ENCODE data around the gene DUSP12. TPM values are rescaled to one million over a fixed set of nuclear protein-coding genes. Genes with fewer than 3 reads are reported as not detected.
"Not testable (repeated sequence)": the region's sequence is repeated elsewhere in the genome, so short reads cannot be mapped to it uniquely, and the experiment has no call there.

DUSP12 gene
- total and polyA plus RNA-seq, 7 donors: 4.4 to 15.3 (median 9.9) TPM

GRCh38 chr1:161721738-161722343 is 27.7 kb upstream of the DUSP12 start:
- ATAC-seq: no peak
- intact Hi-C loops (cut with DNase I): no loop called here
- no peak overlapping the region for H3K27ac ChIP-seq
- no peak for TF ChIP-seq CTCF (IDR thresholded peaks at IDR 0.05)
- no peak for DNase-seq
- no peaks in the 10 kb centered on the region for H3K36me3 ChIP-seq (ENCODE audit: insufficient read depth in 1 of 2, low read depth in 1 of 2)
- 60 to 73% (median 63%) methylated on average over 8 of the region's 8 CpGs for WGBS, 3 donors
- no peaks in the 10 kb centered on the region for H3K9me3 ChIP-seq
- H3K27me3 ChIP-seq (ENCODE audit: insufficient read depth in 3 of 3, low read length in 2 of 3): peaks cover 0 to 55% (median 2%) of the 10 kb centered on the region in 3 donors
- H3K4me1 ChIP-seq: no peaks in the 10 kb centered on the region
- H3K4me3 ChIP-seq: no peak overlapping the region

GRCh38 chr1:161722406-161722805 is 27.2 kb upstream of the DUSP12 start:
- Histone ChIP-seq H3K36me3 (ENCODE audit: insufficient read depth in 1 of 2, low read depth in 1 of 2) (no peaks in the 10 kb centered on the region), H3K27me3 (ENCODE audit: insufficient read depth in 3 of 3, low read length in 2 of 3) (peaks cover 0 to 53% (median 2%) of the 10 kb centered on the region in 3 donors), H3K27ac (no peak overlapping the region), H3K9me3 (no peaks in the 10 kb centered on the region), H3K4me1 (peaks cover 2% of the 10 kb centered on the region), H3K4me3 (no peak overlapping the region)
- DNase-seq (no peak), ATAC-seq (no peak)
- no peak for TF ChIP-seq CTCF (IDR thresholded peaks at IDR 0.05)
- WGBS, 3 donors: 97 to 100% (median 100%) methylated on average over 1 of the region's 1 CpG
- intact Hi-C loops (cut with DNase I): no loop called here

DNA sequence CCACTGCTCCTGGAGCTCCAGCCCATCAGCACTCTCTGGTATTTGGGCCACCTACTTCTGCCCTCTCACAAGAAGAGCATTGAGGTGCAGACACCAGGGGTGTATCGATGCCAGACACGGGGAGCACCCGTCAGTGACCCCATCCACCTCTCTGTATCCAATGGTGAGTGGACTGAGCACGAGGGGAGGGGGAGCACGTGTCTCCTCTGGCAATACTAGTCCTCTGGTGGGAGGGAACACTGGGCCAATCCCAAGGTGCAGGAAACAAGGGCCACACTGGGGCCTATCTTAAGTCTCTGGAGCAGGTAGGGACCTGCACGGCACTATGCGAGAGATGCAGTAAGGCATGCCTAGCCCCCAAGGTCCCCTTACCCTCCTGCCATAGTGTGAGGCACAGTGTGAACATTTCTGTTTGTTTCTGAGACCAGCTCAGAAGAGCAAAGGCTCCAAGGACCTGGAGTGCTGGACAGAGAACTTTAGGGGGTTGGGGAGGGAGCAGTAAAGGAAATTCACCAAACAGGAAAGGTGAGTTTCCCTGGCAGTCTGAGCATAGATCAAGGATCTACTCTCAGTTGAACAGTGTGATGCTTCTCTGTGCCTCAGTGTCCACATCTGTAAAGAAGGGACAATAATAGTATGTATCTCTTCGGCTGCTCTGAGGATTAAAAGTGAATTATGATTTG is 26.0 kb upstream of the DUSP12 start:
- TF ChIP-seq CTCF (IDR thresholded peaks at IDR 0.05): no peak
- ATAC-seq (no peak), DNase-seq (no peak)
- H3K4me3 ChIP-seq: no peak overlapping the region
- WGBS, 3 donors: 79 to 89% (median 86%) methylated on average over 8 of the region's 8 CpGs
- peaks cover 0 to 56% (median 2%) of the 10 kb centered on the region in 3 donors for H3K27me3 ChIP-seq (ENCODE audit: insufficient read depth in 3 of 3, low read length in 2 of 3)
- no peak overlapping the region for H3K27ac ChIP-seq
- intact Hi-C loops (cut with DNase I): no loop called here
- no peaks in the 10 kb centered on the region for H3K9me3 ChIP-seq
- H3K36me3 ChIP-seq (ENCODE audit: insufficient read depth in 1 of 2, low read depth in 1 of 2): no peaks in the 10 kb centered on the region
- H3K4me1 ChIP-seq: peaks cover 4% of the 10 kb centered on the region

DNA sequence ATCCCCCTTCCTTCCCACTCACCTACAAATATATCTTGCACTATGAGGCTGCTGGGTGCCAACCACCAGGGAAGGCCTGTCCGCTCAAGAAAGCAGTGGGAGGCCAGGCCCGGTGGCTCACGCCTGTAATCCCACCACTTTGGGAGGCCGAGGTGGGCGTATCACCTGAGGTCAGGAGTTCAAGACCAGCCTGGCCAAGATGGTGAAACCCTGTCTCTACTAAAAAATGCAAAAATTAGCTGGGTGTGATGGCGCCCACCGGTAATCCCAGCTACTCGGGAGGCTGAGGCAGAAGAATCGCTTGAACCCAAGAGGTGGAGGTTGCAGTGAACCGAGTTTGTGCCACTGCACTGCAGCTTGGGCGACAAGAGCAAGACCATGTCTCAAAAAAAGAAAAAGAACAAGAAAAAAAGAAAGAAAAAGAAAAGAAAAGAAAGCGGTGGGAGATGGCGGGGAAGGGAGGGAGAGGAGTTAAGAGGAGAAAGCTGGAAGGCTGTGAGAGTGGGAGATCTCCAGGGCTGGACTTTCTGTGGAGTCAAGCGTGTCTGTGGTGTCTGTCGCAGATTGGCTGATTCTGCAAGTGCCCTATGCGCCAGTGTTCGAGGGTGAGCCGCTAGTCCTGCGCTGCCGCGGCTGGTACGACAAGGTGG is 24.2 kb upstream of the DUSP12 start:
- Histone ChIP-seq H3K27me3 (ENCODE audit: insufficient read depth in 3 of 3, low read length in 2 of 3) (peaks cover 0 to 55% (median 2%) of the 10 kb centered on the region in 3 donors), H3K27ac (peak overlapping the region; percentile 68), H3K4me3 (peak overlapping the region; percentile 72)
- H3K4me1 ChIP-seq; ATAC-seq; H3K9me3 ChIP-seq; DNase-seq; H3K36me3 ChIP-seq (ENCODE audit: insufficient read depth in 1 of 2, low read depth in 1 of 2); intact Hi-C loops (cut with DNase I): not testable (repeated sequence)
- 45 to 53% (median 48%) methylated on average over 21 to 22 of the region's 22 CpGs for WGBS, 3 donors

DNA sequence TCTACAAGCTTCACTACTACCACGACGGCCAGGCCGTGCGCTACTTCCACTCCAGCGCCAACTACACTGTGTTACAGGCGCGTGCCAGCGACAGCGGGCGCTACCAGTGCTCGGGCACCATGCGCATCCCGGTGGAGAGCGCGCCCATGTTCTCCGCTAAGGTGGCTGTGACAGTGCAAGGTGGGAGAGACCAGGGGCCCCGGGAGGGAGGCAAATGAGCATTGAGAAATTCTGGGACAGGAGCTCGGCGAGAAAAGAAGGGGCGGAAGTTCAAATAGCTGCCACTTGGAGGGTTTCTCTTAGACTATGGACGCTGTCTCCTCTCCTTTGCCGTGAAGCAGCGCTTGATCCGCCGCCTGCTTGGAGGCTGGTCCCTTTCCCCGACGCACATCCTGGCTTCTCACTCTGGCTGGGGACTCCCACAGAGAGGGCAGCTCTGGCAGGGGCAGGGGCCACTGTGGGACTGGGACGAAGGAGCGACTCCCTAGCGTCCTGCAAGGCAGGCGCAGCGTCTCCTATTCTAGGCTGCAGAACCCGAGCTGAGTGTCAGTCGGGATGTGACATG is 23.6 kb upstream of the DUSP12 start:
- H3K4me1 ChIP-seq: peaks cover 4% of the 10 kb centered on the region
- H3K9me3 ChIP-seq: no peaks in the 10 kb centered on the region
- H3K4me3 ChIP-seq: peak overlapping the region; percentile 72
- H3K27me3 ChIP-seq (ENCODE audit: insufficient read depth in 3 of 3, low read length in 2 of 3): peaks cover 0 to 55% (median 2%) of the 10 kb centered on the region in 3 donors
- peak; percentile 41 to 67 (median 49) for ATAC-seq
- peak; percentile 26 for TF ChIP-seq CTCF (IDR thresholded peaks at IDR 0.05)
- intact Hi-C loops (cut with DNase I): no loop called here
- H3K27ac ChIP-seq: peak overlapping the region; percentile 68
- no peaks in the 10 kb centered on the region for H3K36me3 ChIP-seq (ENCODE audit: insufficient read depth in 1 of 2, low read depth in 1 of 2)
- DNase-seq: peak; percentile 39 to 65
- 0 to 1% (median 1%) methylated on average over 31 to 34 of the region's 34 CpGs for WGBS, 3 donors

Measured in psoas muscle (tissue), 8 donors.